ENCODE measurements around the gene OCA2.

Gene OCA2

DNA sequence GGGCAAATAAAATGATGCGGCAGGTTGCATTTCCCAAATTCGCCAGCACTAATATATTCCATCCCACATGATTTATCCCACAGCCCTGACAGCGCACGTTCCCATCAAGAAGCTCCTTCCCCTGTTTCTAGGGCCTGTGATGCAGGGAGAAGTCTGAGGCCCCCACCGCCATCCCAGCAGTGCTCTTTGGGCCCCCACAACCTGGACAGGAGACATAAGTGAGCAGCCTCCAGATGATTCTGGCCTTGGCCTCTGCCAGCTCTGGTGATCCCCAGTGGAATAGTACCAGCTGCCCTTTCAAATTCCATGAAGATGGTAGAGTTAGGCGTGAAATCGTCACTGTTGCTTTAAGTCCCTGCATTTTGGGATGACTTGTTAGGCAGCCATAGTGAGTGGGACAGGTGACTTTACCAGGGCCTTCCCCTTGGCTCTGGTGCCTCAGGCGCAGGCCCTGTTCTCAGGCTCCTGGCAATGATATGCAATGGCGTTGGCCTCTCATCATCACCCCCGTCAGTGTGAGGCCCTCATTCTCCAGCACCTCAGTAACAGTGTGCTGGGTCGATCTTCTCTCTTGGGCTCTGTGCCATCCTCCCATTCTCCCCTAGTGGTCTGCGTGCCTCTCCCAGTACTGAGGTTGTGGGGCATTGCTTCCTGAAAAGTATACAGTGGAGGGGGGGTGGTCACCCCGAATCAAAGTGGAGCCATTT, 263.7 kb downstream of the OCA2 start:
- no peak for DNase-seq

DNA sequence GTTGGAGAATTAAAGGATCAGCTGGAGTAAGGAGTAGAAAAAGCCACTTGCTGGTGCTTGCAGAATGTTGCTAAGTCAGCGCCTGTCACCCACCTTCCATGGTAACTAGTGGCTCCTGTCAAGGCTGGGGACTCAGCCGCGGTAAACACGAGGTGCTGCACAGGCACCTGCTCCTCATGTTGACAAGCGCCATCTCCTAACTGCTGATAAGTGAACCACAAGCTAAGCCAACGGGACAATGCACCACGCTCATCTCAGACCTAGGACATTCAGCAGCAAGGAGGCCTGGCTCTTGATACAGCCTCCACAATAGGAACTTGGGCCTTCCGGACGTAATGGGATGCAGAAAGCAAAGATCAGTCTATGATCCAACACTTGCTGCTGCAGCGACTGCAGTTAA, 264.4 kb downstream of the OCA2 start:
- DNase-seq, result no peak

DNA sequence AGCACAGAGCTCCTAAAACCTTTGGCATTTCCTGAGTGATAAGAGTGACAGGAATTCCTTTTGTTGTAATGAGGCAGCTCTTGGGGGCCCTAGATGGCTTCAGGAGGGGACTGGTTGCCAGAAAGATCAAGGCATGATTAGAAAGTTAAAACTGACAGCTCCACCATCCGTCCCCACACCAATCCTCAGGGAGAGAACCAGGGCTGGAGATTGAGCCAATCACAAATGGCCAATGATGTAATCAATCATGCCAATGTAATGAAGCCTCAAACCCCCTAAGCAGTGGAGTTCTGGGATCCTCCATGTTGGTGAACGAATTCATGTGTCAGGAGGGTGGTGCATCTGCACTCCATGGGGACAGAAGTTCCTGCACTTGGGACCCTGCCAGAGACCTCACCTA, 265.1 kb downstream of the OCA2 start:
- no peak for DNase-seq

DNA sequence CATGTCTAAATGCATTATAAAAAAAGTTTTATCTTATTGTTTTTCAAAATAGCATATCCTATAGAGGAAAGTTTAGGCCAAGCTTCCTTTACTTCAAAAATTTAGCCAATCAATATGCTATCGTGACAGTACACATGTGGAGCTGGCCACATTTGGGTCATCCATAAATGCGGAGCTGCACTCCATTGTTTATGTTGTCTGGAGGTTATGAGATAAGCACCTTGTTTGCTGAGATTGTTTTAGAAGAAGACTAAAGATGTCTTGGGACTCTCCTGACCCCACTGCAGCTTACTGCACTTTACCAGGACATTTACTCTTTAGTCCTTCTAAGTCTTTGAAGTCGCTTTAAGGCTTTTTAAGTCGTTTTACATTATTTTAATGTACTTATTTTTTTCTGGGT, 265.9 kb downstream of the OCA2 start:
- DNase-seq, result no peak

DNA sequence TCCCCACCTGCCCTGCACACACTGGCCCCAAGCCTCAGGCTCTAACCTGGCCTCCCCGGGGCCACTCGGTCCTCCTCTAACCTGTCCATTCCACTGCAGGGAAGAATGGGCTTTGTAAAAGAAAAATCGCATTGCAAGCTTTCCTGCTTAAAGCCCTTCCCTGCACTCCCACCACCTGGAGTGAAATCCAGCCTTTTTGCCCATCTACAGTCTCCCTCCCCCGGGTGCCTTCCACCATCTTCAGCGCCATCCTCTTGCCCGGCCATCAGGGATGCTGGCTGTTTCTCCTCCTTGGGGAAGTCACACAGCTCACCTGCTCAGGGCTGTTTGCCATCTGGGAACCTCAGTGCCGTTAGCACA, 266.9 kb downstream of the OCA2 start:
- no peak for DNase-seq

DNA sequence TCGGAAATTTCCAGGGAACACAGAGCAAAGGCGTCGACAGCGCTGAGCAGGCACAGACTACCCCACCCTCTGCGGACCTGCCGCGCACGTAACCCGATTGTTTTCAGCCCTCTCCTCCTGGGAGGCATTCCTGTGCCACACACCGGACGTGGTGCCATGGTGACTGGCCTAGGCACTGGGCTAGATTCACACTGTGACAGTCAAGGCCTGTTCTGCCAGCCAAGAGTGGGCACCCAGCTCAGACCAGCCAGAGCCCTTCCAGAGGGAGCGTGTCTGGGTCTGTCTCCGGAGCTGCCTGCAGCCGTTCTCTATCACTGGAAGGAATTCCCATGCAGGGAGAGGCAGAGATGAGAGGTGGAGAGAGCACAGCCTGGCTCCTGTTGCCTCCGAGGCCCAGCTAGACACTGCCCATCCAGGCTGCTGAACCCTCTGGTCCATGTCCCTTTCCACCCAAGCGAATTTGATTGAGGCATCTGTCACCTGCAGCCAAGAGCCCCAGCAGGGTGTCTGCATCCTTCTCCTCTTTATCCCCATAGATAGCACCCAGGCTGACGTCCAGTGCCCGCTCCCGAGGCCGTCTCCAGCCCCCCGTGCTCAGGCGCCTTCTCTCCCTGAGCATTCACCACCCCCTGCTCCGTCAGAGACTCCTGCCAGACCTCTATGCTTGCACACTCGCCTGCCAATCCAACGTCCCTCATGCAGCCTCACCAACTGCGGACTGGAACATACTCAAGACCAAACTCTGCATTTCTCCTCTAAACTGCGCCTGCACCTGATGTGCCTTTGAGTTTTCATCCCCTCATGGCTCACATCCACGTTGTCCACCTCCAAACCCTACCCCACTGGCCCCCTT, 267.5 kb downstream of the OCA2 start:
- DNase-seq, result no peak

DNA sequence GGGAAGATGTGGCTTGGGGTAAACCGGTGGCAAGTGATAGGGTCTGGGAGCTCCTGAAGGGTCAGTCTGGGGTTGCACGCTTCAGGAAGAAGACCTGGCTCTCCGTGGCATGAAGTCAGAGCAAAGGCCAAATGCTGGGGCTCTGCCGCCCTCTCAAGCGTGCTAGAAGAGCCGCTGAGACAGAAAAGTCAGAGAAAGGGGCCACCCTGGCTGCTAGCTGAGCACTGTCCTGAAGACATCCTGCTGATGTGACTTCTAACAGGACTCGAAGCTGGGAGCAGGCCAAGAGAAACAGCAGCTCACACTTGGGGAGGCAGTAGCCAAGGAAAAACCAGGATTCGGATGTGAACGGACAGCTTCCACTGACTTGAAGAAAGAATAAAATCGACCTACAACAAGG, 270.4 kb downstream of the OCA2 start:
- no peak for DNase-seq

DNA sequence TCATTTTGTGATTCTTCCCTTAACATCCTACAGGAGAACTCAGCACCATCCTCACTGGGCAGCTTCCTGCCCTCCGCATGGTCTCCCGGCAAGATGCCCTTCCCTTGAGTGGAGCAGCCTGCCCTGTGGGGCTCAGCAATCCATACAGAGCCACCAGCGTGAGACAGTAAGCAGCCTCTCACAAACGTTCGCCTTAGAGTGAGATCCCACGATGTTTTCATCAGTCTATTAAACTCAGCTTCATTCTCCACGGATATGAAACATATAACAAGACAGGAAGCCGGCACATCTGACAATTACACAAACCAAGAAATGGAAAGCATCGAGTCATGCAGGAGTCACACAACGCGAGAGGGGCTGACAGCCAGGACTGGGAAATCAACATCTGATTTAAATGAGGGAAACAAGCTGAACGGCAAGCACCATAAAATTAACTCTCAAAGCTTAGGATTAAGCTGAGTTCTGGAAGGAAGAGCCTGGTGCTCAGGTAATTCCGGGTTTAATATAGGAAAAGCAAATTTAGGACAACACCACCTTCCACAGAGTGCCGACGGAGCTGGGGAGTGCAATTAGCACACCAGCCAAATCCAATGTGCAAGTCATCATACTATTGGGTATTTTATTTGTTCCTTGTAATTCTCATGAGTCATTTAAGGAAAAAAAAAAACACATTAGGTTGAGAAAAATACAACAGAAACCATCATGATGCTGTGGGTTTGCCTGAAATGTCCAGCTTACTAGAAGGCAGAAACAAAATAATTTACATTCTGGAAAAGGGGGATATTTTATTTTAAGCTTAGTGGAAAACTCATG, 272.0 kb downstream of the OCA2 start:
- no peak for DNase-seq

DNA sequence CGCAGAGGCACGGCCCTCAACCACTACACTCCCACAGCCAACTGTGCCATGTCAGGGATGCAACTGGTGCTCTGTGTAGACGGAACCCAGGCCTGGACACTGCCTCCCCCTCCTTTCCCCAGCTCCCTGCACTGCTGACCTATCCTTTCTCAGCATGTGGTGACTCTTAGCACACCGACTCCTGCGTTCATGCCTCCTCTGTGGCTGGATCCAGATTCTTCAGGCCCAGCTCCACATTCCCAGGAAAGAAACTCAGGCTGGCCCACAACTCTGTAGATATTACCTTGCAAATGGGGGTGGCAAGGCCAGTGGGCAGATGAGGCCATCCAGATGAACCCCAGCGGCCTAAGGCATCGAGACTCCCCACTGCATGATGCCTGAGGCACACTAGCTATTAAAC, 272.7 kb downstream of the OCA2 start:
- no peak for DNase-seq

DNA sequence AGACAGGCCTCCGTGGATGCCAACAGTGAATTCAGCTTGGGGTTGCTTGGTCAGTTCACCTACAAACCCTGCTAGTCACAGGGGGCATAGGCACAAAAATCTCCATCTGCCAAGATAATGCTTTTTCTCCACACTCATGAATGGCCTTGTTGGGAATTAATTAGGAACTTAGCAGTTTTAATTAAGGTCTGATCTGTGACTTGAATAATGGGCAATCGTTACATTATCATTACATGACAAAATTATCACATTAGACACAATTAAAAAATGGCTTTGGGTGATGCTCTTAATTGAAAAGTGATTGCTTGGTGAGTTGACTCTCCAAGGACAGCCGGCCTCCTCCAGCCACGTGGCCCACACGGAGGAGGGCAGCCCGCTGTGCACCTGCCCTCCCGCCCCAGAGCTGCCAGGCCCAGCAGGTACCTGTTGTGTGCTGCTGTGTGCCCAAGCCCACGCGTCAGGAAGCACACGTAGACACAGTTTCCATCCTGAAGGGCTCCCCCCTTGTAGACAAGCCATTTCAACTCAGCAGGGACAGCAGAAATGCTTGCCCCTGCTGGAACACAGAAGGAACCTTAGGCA, 274.2 kb downstream of the OCA2 start:
- DNase-seq, result no peak

DNA sequence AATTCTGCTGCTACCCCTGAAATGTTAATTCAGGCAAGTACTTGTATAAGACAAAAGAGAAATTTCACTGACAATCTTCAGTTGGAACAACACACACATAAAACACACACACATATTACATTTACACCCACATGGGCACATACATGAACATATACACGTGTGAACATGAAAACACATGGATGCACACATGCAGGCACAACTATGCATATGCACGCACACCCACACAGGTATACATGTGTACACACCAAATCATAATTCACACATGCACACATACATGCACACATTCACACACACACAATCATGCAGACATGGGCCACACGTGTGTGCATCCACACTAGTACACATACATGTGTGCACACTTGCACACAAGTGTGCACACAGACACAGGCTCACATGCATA, 277.8 kb downstream of the OCA2 start:
- no peak for DNase-seq

DNA sequence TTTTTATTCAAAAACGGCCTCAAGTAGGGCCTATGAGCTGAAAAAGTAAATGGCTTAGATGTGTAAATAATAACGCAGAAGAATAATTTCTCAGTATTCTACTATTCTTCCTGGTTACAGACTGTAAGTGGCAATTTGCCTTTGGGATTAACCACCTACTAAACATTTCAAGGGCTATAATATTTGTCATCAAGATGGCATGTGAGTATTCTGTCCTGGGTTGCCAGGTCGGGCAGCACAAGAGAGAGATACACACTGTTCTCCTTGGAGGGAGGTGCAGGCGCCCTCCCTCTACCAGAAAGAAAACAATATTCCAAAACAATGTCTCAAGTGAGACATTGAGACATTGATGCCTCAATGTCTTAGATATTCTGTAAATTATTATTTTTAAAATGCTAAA, 278.4 kb downstream of the OCA2 start:
- no peak for DNase-seq

DNA sequence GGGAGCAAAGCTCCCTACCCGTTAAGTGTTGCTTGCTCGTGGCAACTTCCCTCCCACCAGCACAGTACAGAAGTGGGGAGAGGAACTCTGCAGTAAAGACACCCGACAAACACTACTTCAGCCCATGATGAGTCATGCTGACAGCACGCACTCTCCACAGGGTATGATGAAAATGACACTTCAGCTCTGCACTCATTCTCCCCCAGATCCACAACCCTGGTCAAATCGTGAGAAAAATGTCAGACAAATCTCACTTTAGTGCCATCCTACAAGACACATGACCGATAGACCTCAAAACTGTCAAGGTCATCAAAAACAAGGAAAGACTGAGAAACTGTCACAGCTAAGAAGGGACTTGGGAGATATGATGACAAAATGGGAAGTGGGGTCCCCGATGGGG, 278.9 kb downstream of the OCA2 start:
- no peak for DNase-seq

DNA sequence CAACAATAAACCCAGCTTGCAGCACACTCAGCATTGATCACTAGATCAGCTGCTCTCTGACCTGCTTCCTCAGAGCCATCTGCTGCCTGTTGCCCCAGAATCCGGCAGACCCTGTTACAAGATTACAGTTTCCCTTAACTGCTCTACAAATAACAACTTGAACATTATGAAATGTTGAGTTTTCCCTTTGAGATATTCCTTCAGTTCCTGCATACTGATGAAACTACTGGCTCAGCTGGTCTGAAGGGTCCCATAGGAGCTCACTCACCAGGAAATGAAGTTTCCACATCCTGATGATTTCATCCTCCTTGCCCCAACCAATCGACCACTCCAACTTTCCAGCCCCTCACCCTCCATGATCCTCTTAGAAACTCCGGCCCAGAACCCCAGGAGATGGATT, 281.9 kb downstream of the OCA2 start:
- DNase-seq, result no peak

DNA sequence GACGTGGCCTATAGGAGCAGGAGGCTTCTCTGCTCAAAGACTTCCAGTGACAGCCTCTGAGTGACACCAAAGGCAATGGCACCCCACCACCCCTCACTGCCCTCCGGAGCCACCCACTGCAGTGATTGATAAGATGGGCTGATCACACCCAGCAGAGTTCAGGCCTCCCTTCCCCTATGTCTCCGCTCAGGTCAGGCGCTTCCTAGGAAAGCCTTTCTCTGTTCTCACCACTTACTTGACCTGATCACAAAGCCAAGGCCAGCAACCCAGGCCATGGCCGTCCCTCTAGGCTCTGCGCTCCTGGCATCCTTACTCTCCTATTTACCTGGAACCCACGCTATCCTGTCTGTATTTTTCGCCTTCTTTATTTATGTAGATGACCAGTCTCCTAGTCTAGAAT, 282.3 kb downstream of the OCA2 start:
- no peak for DNase-seq

DNA sequence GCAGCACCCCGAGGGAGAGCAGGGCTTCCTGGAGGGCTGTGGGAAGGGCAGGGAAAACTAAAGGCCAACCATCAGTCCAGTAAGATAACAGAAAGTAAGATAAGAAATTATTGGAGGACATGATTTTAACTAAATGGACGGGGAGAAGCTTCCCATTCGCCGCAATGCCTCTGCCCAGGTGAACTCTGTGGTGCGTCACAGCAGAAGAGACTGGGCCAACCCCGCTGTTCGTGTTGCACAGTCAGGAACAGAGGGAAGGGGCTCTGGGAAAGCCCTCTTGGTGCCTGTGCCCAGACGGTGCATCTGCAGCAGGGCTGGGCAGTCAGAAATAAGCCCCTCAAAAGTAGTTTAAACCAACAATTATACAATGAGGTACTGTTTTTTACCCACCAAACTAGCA, 284.1 kb downstream of the OCA2 start:
- no peak for DNase-seq

DNA sequence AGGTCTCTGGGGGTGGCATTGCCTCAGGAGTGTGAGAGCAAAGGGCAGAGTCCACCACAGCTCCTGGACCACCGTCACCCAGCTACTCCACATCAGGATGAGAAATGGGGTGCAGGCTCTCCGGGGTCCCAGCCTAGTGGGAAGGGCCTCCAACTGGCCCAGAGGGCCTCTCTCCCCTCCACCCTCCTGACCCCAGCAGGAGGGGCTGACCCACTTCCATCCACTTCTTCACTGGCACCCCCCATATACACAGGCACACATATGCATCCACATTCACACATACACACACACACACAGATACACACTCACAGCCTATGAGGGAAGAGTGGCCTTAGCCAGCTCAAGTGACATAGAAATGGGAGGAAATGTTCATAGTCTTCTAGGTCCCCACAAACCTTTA, 286.0 kb downstream of the OCA2 start:
- no peak for DNase-seq

DNA sequence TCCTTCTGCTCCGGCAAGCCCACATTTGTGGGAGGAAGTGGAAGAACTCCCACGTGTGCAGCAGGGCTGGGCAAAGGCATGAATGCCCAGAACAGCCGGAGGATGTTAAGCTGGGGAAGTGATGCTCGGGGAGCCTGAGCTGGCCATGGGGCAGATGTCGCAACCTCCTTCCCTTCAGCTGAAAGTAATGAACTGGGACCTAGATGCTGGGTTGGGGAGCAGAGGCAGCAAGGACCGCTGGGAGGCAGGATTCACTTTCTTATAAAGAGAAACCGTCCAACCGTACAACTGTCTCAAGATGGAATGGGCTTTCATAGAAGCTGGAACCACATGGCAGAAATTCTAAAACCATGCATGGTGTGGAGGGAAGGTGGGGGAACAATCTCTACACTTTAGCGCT, 290.9 kb downstream of the OCA2 start:
- DNase-seq, result no peak

DNA sequence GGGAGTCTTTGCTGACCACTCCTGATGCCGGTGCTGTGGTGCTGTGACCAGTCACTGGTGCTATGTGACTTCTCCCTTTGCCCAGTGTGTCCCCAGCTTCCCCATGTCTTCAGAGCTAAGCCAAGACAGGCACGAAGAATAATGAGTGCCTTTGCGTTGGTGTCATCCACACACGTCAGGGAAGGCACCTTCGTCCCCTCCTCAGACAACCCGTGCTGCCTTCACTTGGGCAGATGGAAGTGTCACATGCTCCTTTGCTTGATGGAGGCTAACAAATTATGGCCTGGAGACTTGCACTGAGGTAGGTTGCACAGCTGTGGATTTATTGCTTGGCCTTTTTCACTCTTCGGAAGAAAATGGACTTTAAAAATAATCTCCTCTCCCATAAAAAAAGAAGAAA, 291.8 kb downstream of the OCA2 start:
- DNase-seq, result no peak

DNA sequence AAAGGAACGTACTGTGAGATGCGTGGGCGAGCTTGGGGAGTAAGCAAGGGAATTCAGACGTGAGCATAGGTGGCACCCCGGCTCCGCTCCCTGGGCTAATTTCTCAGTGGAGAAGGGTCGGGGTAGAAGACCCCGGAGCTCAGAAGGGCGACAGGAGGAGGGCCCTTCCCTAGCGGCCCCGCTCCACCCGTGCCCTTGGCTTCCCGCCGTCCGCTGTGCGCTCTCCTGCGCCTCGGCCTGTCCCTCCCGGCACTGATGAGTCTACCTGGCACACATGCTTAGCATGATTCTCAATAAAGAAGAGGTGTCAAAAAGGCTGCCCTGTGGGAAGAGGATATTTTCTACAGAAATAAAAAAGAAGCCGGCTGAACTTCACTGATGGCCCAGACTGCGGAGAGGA, 292.7 kb downstream of the OCA2 start:
- DNase-seq, result no peak

DNA sequence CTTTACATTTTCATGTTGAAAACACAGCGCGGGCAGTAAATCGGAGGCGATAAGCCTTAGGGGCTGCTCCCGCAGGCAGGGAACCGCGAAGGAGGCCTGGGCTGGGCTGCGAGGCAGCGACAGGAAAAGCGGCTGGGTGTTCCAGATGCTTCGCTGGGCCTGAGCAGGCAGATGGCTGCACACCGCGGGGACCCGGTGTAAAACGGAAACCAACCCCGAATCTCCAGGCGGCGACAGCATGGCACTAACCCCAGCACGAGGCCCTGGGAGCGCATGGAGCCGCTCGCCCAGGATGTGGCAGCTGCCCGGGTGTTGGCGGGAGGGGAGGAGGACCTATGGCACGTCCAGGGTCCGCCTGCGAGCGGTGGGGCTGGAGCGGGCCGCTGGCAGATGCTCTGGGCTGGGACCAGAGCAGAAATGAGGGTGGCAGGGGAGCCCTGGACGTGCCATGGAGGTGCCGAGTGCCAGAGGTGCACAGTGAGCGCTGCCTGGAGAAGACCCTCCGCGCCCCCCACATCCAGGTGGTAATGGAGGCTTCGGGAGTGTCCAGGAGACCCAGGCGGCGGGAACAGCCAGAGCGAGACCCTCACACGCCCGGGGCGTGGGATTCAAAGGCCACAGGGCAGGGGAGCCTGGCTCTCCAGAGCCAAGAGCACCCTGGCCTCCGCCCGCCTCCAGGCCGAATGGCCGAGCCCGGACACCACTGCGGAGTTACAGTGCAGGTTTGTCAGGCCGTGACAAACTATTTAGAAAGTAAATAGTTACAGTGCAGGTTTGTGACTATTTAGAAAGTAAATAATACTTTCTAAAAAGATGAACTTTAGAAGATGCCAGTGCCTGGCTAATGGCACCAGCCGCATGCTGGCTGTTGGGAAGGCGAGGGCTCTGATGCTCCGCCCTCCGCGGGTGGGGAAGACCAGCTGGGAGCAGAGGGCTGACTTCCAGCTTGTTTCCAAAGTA, 293.6 kb downstream of the OCA2 start:
- DNase-seq, result no peak

DNA sequence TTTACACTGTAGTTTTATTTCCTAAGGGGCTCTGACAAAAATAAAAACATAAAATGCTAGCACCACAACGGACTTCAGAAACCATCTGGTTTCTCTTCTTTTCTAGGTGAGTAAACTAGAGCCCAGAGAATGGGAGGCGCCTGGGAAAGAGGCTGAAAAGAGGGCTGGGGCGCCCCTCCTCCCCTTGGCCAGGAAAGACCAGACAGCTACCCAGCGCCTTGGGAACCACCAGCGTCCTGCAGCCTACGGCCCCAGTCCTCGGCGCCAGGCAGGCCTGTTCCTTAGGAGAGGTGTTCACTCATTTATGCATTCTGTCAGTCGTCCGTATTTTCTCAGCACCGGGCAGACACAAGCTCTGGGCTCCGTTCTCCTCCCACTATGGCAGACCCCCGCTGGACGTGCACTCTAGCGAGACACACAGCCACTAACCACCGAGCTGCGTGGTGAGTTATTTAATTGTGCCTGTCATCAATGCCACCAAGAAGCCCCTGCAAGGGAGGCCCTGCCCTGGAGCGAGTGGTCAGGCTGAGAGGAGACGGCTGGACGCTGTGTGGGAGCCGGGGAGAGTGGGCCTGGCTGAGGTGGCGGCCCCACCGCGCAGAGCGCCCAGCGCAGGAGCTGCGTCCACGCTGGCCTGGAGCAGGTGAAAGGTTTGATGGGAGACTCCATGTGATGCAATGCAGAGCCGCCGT, 294.4 kb downstream of the OCA2 start:
- no peak for DNase-seq

Measured in NK-92 treated with Interleukin-12 subunit alpha and Interleukin-12 subunit beta, amount 100 ng/mL, for 24 hours (cell line).